SK-N-SH treated with all-trans-retinoic acid at 6 μM for 48 hours (cell line): Measurements from ENCODE around the gene MAFB.

Experiments used
- ATAC-seq: fragments of 200-7000 bp; cut with Tn5 transposase; 3 replicates; pipeline ENCODE4 v1.9.1; 2020; ENCODE audit warnings: mild to moderate bottlenecking, moderate library complexity
- ARNTL ChIP-seq: fragments of 450-650 bp; formaldehyde crosslinking; IDR thresholded peaks from 2 replicates; pipeline ENCODE4 v1.5.0; 2020; ENCODE audit warnings: low read depth, mild to moderate bottlenecking, moderate library complexity, borderline replicate concordance
- BACH2 ChIP-seq: fragments of 250-450 bp; sonication (Bioruptor Pico); IDR thresholded peaks from 2 replicates; pipeline ENCODE4 v1.9.0; 2021; ENCODE audit warnings: mild to moderate bottlenecking, borderline replicate concordance
- CSDC2 ChIP-seq: fragments of 250-450 bp; sonication (Bioruptor Pico); IDR thresholded peaks from 2 replicates; pipeline ENCODE4 v1.5.0; 2020; ENCODE audit warnings: mild to moderate bottlenecking, moderate library complexity
- GLIS3 ChIP-seq: fragments of 250-450 bp; sonication (Bioruptor Pico); IDR thresholded peaks from 2 replicates; pipeline ENCODE4 v1.5.0; 2020; ENCODE audit warnings: mild to moderate bottlenecking, moderate library complexity
- ISL1 ChIP-seq: fragments of 250-450 bp; sonication (Bioruptor Pico); IDR thresholded peaks from 2 replicates; pipeline ENCODE4 v2.1.2; 2022; ENCODE audit warnings: mild to moderate bottlenecking, moderate library complexity
- OSR1 ChIP-seq: fragments of 250-450 bp; sonication (Bioruptor Pico); IDR thresholded peaks from 2 replicates; pipeline ENCODE4 v1.8.0; 2022; ENCODE audit warnings: moderate library complexity, mild to moderate bottlenecking, inconsistent platforms
- PPARA ChIP-seq: fragments of 250-450 bp; sonication (Bioruptor Pico); IDR thresholded peaks from 2 replicates; pipeline ENCODE4 v1.5.0; 2020; ENCODE audit warnings: mild to moderate bottlenecking, borderline replicate concordance
- RARB ChIP-seq: fragments of 250-450 bp; sonication (Bioruptor Pico); IDR thresholded peaks from 2 replicates; pipeline ENCODE4 v1.8.0; 2021; ENCODE audit warnings: mild to moderate bottlenecking, moderate library complexity
- SNAI2 ChIP-seq: fragments of 250-450 bp; sonication (Bioruptor Pico); IDR thresholded peaks from 2 replicates; pipeline ENCODE4 v1.5.0; 2020; ENCODE audit warnings: mild to moderate bottlenecking, moderate library complexity
- TCF4 ChIP-seq: fragments of 250-450 bp; sonication (Bioruptor Pico); IDR thresholded peaks from 2 replicates; pipeline ENCODE4 v1.8.0; 2021; ENCODE audit warnings: mild to moderate bottlenecking, moderate library complexity, borderline replicate concordance
- TOX ChIP-seq: fragments of 250-450 bp; sonication (Bioruptor Pico); IDR thresholded peaks from 2 replicates; pipeline ENCODE4 v1.8.0; 2021; ENCODE audit warnings: mild to moderate bottlenecking, moderate library complexity, borderline replicate concordance
- ZC3H10 ChIP-seq: fragments of 250-450 bp; sonication (Bioruptor Pico); IDR thresholded peaks from 2 replicates; pipeline ENCODE4 v1.5.1; 2021; ENCODE audit warnings: mild to moderate bottlenecking, moderate library complexity
- ZFP30 ChIP-seq: fragments of 450-650 bp; formaldehyde crosslinking; IDR thresholded peaks from 2 replicates; pipeline ENCODE4 v1.5.0; 2022; ENCODE audit warnings: mild to moderate bottlenecking, moderate library complexity
- ZNF565 ChIP-seq: fragments of 450-650 bp; formaldehyde crosslinking; conservative IDR thresholded peaks from 2 replicates; pipeline ENCODE4 v1.5.0; 2020; ENCODE audit warnings: low read depth, mild to moderate bottlenecking, moderate library complexity
- ZNF70 ChIP-seq: fragments of 450-650 bp; formaldehyde crosslinking; IDR thresholded peaks from 2 replicates; pipeline ENCODE4 v1.5.0; 2020; ENCODE audit warnings: mild to moderate bottlenecking, moderate library complexity
- TF ChIP-seq, protein P1 (sequence below): fragments of 250-450 bp; sonication (Bioruptor Pico); IDR thresholded peaks from 2 replicates; pipeline ENCODE4 v1.5.1; 2021; ENCODE audit warnings: mild to moderate bottlenecking, moderate library complexity
- TF ChIP-seq, protein P2 (sequence below): fragments of 250-450 bp; sonication (Bioruptor Pico); IDR thresholded peaks from 2 replicates; pipeline ENCODE4 v1.8.0; 2020; ENCODE audit warnings: mild to moderate bottlenecking, moderate library complexity, borderline replicate concordance
- TF ChIP-seq, protein P3 (sequence below): fragments of 250-450 bp; sonication (Bioruptor Pico); IDR thresholded peaks from 2 replicates; pipeline ENCODE4 v1.8.0; 2021; ENCODE audit warnings: low read depth, mild to moderate bottlenecking, moderate library complexity, borderline replicate concordance
- TF ChIP-seq, protein P4 (sequence below): fragments of 250-450 bp; sonication (Bioruptor Pico); IDR thresholded peaks from 2 replicates; pipeline ENCODE4 v1.5.1; 2020; ENCODE audit warnings: low read depth, mild to moderate bottlenecking, moderate library complexity
- TF ChIP-seq, protein P5 (sequence below): fragments of 250-450 bp; sonication (Bioruptor Pico); IDR thresholded peaks from 2 replicates; pipeline ENCODE4 v1.5.0; 2020; ENCODE audit warnings: mild to moderate bottlenecking, moderate library complexity

Gene MAFB

DNA sequence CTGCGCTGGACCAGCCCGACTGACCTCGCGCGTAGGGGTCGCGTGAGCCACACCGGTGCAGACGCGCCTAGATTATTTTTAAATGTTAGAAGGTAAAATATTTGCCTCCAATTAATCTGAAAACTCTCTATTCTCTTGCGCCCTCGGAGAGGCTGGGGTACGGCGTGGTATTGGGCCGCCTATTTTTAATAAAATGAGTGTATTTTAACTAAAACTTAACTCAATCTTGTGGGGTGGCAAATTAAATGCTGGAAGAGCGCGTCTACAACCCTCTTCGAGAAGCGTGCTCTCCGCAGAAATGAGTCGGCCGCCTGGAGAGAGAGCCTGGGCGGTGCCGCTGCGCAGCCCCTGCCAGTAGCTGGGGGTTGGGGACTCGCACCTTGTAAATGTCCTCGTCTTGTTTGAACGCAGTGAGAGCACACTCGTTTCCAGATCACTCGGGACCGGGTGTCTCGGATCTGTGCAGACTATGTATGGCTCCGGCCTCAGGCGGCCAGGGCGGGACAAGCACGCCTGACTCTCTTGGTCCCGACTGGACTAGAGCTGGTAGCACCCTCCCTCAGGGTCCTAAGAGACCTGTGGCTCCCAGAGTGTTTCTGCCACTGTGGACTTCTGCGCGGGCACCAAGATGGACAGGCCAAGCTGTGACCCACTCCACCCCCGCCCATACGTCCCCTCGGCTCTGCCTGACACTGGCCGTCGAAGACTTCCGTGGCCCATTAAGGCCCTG, 2.0 kb upstream of the MAFB start (continued):
- TF ChIP-seq ZNF70 (no peak), OSR1 (CRISPR knock-in tag) (no peak), RARB (no peak), TCF4 (CRISPR knock-in tag) (no peak)

DNA sequence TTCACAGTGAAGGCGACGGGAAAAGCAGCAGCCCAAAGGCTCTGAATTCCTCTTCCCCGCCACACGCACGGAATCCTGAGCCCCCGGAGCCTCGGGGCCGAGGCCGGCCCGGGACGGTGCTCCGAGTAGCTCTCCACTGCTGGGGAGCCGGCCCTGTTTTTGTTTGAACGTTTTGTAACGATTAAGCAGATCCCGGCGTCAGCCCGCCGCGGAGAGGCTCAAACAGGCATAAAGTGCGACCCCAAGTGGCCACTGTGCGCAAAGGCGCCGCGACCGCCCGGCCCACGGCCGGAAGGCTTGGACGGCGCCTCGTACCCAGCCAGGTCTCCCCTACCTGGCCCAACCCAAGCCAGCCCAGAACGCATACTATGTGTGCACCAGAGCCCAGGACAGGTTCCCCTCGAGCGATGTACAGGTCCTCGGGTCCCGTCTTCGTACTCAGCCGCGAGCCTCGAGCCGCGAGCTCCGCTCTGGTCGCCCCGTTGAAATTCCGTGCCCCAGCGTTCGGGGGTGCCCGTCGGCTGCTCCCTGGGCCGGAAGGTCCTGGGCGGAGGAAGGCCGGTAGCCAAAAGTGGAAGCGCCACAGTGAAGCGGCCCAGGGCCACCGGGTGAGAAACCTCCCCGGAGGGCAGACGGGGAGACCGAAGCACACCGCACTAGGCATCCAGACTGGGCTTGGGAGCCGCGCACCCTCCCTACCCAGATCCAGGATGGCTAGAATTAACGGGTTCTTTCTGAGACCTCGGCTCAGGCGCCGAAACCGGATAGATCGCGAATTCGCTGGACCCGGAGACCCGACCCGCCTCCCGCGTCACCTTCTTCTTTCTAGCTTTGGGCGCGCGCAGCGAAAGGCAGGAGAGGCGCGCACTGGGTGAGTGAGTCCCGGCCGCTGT, 1.2 kb upstream of the MAFB start:
- ATAC-seq, result peak; percentile 90
- TF ChIP-seq TOX (CRISPR knock-in tag) (no peak), ISL1 (no peak), ZFP30 (CRISPR knock-in tag) (no peak), ZNF70 (no peak), ZNF565 (CRISPR knock-in tag) (no peak), ARNTL (CRISPR knock-in tag) (no peak)
- TF ChIP-seq, protein P1, sequence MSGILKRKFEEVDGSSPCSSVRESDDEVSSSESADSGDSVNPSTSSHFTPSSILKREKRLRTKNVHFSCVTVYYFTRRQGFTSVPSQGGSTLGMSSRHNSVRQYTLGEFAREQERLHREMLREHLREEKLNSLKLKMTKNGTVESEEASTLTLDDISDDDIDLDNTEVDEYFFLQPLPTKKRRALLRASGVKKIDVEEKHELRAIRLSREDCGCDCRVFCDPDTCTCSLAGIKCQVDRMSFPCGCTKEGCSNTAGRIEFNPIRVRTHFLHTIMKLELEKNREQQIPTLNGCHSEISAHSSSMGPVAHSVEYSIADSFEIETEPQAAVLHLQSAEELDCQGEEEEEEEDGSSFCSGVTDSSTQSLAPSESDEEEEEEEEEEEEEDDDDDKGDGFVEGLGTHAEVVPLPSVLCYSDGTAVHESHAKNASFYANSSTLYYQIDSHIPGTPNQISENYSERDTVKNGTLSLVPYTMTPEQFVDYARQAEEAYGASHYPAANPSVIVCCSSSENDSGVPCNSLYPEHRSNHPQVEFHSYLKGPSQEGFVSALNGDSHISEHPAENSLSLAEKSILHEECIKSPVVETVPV, result no peak
- TF ChIP-seq, protein P2, sequence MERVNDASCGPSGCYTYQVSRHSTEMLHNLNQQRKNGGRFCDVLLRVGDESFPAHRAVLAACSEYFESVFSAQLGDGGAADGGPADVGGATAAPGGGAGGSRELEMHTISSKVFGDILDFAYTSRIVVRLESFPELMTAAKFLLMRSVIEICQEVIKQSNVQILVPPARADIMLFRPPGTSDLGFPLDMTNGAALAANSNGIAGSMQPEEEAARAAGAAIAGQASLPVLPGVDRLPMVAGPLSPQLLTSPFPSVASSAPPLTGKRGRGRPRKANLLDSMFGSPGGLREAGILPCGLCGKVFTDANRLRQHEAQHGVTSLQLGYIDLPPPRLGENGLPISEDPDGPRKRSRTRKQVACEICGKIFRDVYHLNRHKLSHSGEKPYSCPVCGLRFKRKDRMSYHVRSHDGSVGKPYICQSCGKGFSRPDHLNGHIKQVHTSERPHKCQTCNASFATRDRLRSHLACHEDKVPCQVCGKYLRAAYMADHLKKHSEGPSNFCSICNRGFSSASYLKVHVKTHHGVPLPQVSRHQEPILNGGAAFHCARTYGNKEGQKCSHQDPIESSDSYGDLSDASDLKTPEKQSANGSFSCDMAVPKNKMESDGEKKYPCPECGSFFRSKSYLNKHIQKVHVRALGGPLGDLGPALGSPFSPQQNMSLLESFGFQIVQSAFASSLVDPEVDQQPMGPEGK (CRISPR knock-in tag), result no peak
- TF ChIP-seq, all 23 proteins: peak for 0

DNA sequence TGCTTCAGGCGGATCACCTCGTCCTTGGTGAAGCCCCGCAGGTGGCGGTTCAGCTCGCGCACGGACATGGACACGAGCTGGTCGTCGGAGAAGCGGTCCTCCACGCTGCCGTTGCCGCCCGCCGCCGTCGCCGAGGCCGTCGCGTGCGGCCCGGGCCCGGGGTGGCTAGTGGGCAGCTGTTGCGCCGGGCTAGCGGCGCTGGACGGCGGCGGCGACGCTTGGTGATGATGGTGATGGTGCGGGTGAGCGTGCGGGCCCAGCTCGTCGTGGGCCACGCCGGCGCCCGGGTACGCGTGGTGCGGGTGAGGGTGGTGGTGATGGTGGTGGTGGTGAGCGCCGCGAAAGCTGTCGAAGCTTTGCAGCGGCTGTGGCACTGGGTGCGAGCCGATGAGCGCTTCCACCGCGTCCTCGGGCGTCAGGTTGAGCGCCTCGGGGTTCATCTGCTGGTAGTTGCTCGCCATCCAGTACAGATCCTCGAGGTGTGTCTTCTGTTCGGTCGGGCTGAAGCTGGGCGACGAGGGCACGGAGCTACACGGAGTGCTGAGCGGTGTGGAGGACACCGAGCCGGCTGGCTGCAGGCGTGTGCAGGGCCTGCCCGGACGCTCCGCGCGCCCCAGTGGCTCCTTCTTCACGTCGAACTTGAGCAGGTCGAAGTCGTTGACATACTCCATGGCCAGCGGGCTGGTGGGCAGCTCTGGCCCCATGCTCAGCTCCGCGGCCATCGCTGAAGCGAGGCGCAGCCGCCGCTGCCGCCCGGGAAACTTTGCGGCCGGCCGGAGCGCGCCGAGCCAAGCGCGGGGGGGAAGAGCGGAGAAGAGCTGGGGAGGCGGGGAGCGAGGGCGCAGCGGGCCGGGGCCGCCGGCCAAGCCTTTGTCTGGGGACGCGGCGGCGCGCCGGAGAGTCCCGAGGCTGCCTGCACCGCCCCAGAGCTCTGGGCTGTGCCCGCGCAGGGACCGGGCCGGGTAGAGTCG, 622 bp downstream of the MAFB start:
- TF ChIP-seq ZNF70, result no peak
- no peak for TF ChIP-seq CSDC2 (CRISPR knock-in tag)
- TF ChIP-seq, protein P2 (CRISPR knock-in tag), result no peak
- TF ChIP-seq, protein P3, sequence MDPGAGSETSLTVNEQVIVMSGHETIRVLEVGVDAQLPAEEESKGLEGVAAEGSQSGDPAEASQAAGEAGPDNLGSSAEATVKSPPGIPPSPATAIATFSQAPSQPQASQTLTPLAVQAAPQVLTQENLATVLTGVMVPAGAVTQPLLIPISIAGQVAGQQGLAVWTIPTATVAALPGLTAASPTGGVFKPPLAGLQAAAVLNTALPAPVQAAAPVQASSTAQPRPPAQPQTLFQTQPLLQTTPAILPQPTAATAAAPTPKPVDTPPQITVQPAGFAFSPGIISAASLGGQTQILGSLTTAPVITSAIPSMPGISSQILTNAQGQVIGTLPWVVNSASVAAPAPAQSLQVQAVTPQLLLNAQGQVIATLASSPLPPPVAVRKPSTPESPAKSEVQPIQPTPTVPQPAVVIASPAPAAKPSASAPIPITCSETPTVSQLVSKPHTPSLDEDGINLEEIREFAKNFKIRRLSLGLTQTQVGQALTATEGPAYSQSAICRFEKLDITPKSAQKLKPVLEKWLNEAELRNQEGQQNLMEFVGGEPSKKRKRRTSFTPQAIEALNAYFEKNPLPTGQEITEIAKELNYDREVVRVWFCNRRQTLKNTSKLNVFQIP (CRISPR knock-in tag), result no peak
- TF ChIP-seq BACH2, result no peak
- TF ChIP-seq OSR1 (CRISPR knock-in tag), result no peak
- TF ChIP-seq TCF4 (CRISPR knock-in tag), result no peak
- TF ChIP-seq, protein P4, sequence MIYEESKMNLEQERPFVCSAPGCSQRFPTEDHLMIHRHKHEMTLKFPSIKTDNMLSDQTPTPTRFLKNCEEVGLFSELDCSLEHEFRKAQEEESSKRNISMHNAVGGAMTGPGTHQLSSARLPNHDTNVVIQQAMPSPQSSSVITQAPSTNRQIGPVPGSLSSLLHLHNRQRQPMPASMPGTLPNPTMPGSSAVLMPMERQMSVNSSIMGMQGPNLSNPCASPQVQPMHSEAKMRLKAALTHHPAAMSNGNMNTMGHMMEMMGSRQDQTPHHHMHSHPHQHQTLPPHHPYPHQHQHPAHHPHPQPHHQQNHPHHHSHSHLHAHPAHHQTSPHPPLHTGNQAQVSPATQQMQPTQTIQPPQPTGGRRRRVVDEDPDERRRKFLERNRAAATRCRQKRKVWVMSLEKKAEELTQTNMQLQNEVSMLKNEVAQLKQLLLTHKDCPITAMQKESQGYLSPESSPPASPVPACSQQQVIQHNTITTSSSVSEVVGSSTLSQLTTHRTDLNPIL, result no peak
- TF ChIP-seq SNAI2 (CRISPR knock-in tag), result no peak
- TF ChIP-seq RARB, result no peak
- no peak for TF ChIP-seq PPARA
- TF ChIP-seq ISL1, result no peak
- no peak for TF ChIP-seq ZC3H10 (CRISPR knock-in tag)
- no peak for TF ChIP-seq GLIS3 (CRISPR knock-in tag)
- TF ChIP-seq, protein P5, sequence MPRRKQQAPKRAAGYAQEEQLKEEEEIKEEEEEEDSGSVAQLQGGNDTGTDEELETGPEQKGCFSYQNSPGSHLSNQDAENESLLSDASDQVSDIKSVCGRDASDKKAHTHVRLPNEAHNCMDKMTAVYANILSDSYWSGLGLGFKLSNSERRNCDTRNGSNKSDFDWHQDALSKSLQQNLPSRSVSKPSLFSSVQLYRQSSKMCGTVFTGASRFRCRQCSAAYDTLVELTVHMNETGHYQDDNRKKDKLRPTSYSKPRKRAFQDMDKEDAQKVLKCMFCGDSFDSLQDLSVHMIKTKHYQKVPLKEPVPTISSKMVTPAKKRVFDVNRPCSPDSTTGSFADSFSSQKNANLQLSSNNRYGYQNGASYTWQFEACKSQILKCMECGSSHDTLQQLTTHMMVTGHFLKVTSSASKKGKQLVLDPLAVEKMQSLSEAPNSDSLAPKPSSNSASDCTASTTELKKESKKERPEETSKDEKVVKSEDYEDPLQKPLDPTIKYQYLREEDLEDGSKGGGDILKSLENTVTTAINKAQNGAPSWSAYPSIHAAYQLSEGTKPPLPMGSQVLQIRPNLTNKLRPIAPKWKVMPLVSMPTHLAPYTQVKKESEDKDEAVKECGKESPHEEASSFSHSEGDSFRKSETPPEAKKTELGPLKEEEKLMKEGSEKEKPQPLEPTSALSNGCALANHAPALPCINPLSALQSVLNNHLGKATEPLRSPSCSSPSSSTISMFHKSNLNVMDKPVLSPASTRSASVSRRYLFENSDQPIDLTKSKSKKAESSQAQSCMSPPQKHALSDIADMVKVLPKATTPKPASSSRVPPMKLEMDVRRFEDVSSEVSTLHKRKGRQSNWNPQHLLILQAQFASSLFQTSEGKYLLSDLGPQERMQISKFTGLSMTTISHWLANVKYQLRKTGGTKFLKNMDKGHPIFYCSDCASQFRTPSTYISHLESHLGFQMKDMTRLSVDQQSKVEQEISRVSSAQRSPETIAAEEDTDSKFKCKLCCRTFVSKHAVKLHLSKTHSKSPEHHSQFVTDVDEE (CRISPR knock-in tag), result no peak
- TF ChIP-seq, protein P1, result no peak
- ATAC-seq, result no peak
